Measurements from ENCODE around the gene B3GNT8. TPM values are rescaled to one million over a fixed set of nuclear protein-coding genes. Genes with fewer than 3 reads are reported as not detected.

B3GNT8 gene
- total and polyA plus RNA-seq, 2 experiments from 2014 or later = 4.8 to 4.9 TPM

GRCh38 chr19:41422955-41423354, 4.2 kb downstream of the B3GNT8 start:
- Histone ChIP-seq H3K9me3 (ENCODE audit: low read depth) (no peaks in the 10 kb centered on the region), H3K4me1 (ENCODE audit: low read depth) (peaks cover 17% of the 10 kb centered on the region), H3K36me3 (peaks cover 22% of the 10 kb centered on the region), H3K4me3 (no peak overlapping the region), H3K27ac (no peak overlapping the region), H3K27me3 (no peaks in the 10 kb centered on the region)
- TF ChIP-seq CTCF (IDR thresholded peaks at IDR 0.05; ENCODE audit: low read depth, low read length) = no peak
- no peak for DNase-seq (ENCODE audit: low read depth in 1 of 2, low spot score in 1 of 2)

GRCh38 chr19:41422456-41422855, 4.7 kb downstream of the B3GNT8 start:
- Histone ChIP-seq H3K27me3 (no peaks in the 10 kb centered on the region), H3K27ac (no peak overlapping the region), H3K4me3 (no peak overlapping the region), H3K4me1 (ENCODE audit: low read depth) (peaks cover 12% of the 10 kb centered on the region), H3K36me3 (peaks cover 22% of the 10 kb centered on the region), H3K9me3 (ENCODE audit: low read depth) (no peaks in the 10 kb centered on the region)
- DNase-seq (ENCODE audit: low read depth in 1 of 2, low spot score in 1 of 2) = no peak
- no peak for TF ChIP-seq CTCF (IDR thresholded peaks at IDR 0.05; ENCODE audit: low read depth, low read length)

GRCh38 chr19:41421973-41422372, 5.2 kb downstream of the B3GNT8 start:
- H3K27me3 ChIP-seq = no peaks in the 10 kb centered on the region
- no peak overlapping the region for H3K4me3 ChIP-seq
- H3K9me3 ChIP-seq (ENCODE audit: low read depth) = no peaks in the 10 kb centered on the region
- DNase-seq (ENCODE audit: low read depth in 1 of 2, low spot score in 1 of 2) = no peak
- peaks cover 10% of the 10 kb centered on the region for H3K4me1 ChIP-seq (ENCODE audit: low read depth)
- H3K27ac ChIP-seq = no peak overlapping the region
- H3K36me3 ChIP-seq = peaks cover 22% of the 10 kb centered on the region
- no peak for TF ChIP-seq CTCF (IDR thresholded peaks at IDR 0.05; ENCODE audit: low read depth, low read length)

- Histone ChIP-seq H3K27ac (no peak overlapping the region), H3K4me1 (ENCODE audit: low read depth) (peaks cover 3% of the 10 kb centered on the region), H3K9me3 (ENCODE audit: low read depth) (no peaks in the 10 kb centered on the region), H3K27me3 (no peaks in the 10 kb centered on the region), H3K4me3 (no peak overlapping the region), H3K36me3 (peaks cover 22% of the 10 kb centered on the region)
- DNase-seq (ENCODE audit: low read depth in 1 of 2, low spot score in 1 of 2) = no peak
- TF ChIP-seq CTCF (IDR thresholded peaks at IDR 0.05; ENCODE audit: low read depth, low read length) = no peak
Measured at GRCh38 chr19:41421314-41421713, 5.9 kb downstream of the B3GNT8 start.

- Histone ChIP-seq H3K36me3 (peaks cover 23% of the 10 kb centered on the region), H3K4me1 (ENCODE audit: low read depth) (no peaks in the 10 kb centered on the region), H3K27me3 (no peaks in the 10 kb centered on the region), H3K27ac (no peak overlapping the region), H3K4me3 (no peak overlapping the region), H3K9me3 (ENCODE audit: low read depth) (no peaks in the 10 kb centered on the region)
- DNase-seq (ENCODE audit: low read depth in 1 of 2, low spot score in 1 of 2) = no peak
- TF ChIP-seq CTCF (IDR thresholded peaks at IDR 0.05; ENCODE audit: low read depth, low read length) = no peak
Measured at GRCh38 chr19:41420101-41420880, 6.9 kb downstream of the B3GNT8 start.

Data from cardiac muscle cell (in vitro differentiated cells and primary cell).